Stimulated activated CD4-positive, alpha-beta T cell treated with anti-CD3 and anti-CD28 coated beads, Interleukin-4, amount 100 ng/mL, for 24 hours (primary cell): Measurements from ENCODE around the gene TNRC6B.
"Not testable (repeated sequence)": the region's sequence is repeated elsewhere in the genome, so short reads cannot be mapped to it uniquely, and the experiment has no call there.

Experiments used
- DNase-seq: peaks from one replicate; pipeline ENCODE4 v3.0.0-alpha.2; 2020

TNRC6B gene, protein sequence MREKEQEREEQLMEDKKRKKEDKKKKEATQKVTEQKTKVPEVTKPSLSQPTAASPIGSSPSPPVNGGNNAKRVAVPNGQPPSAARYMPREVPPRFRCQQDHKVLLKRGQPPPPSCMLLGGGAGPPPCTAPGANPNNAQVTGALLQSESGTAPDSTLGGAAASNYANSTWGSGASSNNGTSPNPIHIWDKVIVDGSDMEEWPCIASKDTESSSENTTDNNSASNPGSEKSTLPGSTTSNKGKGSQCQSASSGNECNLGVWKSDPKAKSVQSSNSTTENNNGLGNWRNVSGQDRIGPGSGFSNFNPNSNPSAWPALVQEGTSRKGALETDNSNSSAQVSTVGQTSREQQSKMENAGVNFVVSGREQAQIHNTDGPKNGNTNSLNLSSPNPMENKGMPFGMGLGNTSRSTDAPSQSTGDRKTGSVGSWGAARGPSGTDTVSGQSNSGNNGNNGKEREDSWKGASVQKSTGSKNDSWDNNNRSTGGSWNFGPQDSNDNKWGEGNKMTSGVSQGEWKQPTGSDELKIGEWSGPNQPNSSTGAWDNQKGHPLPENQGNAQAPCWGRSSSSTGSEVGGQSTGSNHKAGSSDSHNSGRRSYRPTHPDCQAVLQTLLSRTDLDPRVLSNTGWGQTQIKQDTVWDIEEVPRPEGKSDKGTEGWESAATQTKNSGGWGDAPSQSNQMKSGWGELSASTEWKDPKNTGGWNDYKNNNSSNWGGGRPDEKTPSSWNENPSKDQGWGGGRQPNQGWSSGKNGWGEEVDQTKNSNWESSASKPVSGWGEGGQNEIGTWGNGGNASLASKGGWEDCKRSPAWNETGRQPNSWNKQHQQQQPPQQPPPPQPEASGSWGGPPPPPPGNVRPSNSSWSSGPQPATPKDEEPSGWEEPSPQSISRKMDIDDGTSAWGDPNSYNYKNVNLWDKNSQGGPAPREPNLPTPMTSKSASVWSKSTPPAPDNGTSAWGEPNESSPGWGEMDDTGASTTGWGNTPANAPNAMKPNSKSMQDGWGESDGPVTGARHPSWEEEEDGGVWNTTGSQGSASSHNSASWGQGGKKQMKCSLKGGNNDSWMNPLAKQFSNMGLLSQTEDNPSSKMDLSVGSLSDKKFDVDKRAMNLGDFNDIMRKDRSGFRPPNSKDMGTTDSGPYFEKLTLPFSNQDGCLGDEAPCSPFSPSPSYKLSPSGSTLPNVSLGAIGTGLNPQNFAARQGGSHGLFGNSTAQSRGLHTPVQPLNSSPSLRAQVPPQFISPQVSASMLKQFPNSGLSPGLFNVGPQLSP (N-terminal part only)

DNA sequence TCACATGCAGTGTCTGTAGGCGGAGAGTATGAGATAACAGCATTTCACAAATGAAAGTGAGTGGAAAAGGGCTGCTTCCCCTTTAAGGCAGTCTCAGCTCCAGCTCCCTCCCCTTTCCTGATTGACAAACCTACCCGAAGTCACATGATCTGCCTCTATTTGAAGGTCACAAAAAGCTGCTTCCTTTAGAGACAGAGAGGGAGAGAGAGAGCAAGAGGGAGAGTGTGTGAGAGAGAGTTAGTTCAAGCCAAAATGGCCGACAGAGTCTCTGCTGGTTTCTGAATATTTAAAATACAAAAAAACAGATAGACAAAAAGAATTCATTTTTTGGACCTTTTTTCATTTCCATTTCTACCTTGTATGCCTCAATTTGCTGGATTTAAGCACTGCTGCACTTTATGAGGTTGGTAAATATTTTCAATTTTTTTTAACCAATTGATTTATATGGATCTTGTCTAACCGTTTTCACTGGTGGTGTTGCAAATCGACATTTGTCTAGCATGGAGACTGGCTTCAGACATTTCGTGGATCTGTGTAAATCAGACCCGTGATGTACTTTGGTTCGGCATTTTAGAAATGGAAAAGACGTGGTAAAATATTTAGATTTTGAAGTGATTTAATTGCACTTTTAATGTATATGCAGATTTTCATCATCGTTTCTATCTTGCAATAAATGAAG, at the start of gene TNRC6B:
TSS of gene TNRC6B (plus strand) at position 188 of the 679 bp plus-strand sequence. CDS start at position 399, 211 bp downstream.
- peak; percentile 84 for DNase-seq

DNA sequence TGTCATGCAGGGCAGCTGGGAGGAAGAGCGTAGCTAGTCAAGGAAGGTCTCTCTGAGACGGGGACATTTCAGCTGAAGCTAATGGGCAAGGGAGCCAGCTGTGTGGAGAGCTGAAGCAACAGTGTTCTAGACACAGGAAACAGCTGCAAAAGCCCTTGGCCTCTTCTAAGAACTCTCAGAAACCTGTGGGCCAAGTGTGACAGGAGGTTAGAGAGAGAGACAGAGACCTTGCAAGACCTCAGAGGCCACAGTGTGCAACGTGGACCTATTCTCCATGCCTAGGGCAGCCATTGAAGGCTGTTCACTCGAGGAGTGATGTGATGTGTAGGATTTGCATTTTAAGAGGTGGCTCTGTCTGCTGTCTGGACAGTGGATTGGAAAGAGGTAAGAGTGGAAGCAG, 48.7 kb upstream of the TNRC6B start:
- no peak for DNase-seq

DNA sequence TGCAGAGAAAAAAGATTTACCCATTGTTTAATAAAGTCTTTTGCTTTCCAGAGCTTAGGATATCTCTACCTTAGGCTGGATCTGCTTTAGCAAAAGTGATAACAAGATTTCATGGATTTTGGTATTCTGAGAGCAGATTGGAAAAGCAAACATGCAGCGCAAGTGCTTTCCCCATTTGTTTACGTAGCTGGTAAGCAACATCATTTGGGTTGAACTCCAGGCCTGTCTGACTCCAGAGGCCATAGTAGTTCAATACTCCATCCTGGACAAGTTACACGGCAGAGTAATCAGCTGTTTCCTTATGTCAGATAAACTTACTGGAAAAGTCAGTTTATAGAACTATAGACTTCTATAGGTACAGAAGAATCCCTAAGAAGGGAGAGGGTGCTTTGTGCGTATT, 40.6 kb upstream of the TNRC6B start:
- no peak for DNase-seq

DNA sequence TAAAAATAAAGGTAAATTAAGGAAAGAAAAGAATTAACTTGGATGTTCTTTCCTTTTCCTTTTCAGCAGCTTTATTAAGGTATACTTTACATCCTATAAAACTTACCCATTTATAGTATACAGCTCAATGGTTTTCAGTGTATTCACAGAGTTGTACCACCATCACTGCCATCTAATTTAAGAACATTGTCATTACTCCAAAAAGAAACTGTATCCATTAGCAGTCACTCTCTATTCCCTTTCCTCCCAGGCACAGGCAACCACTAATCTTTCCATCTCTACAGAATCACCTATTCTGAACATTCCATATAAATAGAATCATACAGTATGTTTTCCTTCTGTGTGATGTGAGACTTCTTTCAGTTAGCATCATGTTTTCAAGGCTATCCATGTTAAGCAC, 38.9 kb upstream of the TNRC6B start:
- DNase-seq: no peak

DNA sequence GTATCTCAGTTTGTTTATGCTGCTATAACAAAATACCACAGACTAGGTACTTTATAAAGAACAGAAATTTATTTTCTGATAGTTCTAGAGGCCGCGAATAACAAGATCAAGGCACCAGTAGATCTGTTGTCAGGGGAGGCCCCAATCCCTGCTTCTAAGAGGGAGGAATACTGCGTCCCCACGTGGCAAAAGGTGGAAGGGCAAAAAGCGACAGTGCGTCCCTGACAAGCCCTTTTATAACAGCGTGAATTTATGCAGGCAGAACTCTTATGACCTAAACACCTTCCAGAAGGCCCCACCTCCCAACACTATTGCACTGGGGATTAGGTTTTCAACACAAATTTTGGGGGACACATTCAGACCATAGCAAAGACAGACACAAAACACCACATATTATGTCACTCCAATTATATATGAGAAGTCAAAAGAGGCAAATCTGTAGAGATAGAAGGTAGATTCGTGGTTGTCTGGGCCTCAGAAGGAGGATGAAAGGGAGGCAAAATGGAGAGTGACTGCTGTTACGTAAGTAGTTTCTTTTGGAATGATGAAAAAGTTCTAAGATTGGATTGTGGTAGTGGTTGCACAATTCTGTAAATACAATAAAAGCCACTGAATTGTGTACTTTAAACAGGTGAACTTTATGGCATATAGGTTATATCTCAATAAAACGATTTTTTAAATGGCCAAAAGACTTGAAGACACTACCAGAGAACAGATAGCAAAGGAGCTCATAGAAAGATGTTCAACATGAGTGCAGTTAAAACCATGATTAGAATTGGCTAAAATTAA, 30.1 kb upstream of the TNRC6B start:
- no peak for DNase-seq

DNA sequence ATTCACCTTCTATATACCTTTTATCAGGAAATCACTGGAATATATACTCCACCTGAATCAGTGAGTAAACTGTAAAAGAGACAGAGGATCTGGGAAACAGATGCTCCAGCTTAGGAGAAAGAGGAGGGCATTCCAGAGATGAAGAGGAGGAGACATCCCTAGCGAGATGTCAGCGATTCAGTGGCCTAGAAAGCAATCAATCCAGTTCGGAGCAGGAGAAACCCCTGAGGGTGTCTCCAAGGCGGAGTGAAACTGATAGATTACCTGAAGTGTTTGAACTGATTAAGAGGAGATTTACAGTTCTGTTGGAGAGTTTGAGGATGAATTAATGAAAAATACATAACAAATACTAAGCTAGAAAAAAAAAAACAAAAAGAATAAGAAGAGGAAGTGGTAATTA, 24.5 kb upstream of the TNRC6B start:
- DNase-seq: no peak

DNA sequence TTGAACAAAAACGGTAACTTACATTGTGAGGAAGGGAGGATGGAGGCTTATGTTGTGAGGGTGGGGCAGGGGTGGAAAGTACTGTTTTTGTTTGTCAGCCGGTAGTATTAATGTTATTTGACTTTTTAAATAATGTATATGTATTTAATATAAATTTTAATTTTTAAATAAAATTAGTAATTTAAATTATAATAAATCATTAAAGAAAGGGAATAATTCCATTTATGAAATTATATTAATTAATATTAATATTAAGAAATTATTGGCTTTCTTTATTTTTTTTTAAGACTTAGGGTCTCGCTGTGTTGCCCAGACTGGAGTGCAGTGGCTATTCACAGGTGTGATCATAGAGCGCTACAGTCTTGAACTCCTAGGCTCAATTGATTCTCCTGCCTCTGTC, 24.0 kb upstream of the TNRC6B start:
- no peak for DNase-seq

DNA sequence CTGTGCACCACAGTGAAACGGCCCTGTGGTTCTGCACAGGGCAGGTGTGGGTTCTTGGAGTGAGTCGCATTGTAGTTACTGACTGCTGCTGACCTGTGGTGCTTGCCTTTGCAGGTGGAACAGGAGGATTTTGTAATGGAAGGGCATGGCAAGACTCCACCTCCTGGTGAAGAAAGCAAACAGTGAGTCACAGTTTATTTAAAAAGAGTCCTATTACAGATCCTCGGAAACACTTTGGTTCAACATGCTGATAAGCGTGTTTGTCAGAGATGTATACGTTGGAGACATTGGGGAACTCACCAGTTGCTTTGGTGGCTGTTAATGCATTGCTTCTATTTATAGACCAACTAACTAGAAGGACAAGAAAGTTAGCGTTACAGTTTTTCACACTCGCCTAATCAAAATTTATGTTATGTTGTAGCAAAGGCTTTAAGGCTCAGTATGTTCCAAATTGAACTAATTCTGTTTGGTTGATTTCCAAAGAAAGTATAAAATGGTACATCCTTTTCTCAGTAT, 21.7 kb upstream of the TNRC6B start:
- DNase-seq: no peak

DNA sequence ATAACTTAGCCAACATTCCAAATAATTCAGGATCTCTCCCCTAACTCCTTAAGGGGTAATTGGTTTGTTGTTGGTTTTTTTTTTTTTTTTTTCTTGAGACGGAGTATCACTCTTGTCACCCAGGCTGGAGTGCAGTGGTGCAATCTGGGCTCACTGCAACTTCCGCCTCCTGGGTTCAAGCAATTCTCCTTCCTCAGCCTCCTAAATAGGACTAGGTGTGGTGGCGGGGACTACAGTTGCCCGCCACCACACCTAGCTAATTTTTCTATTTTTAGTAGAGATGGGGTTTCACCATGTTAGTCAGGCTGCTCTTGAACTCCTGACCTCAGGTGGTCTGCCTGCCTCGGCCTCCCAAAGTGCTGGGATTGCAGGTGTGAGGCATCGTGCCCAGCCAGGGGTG, 21.0 kb upstream of the TNRC6B start:
- not testable (repeated sequence) for DNase-seq

DNA sequence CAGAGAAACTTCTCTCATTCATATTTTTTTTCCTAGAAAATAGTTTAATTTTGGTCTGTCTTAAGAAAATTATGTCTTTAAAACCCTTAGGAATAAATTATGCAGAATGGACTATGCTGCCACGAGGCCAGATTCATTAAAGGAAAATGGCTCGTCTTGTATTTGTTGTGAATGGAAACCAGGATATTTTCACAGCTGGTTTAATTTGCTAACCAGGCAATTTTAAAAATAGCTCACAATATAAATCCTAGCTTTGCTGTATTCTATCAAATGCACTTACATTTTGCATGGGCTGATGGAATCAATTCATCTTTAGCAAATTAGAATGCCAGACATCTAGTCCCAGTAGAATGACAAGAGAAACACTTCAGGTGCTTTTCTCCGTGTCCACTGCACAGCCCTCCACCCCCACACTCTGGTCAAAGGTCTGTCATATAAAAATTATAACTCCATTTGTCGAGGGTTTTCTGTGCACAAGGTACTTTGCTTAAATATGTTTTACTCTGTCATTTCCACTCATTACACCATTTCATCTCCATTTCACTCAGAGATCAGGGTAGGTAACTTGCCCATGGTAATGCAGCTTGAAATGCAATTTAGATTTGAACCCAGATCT, 20.3 kb upstream of the TNRC6B start:
- no peak for DNase-seq

DNA sequence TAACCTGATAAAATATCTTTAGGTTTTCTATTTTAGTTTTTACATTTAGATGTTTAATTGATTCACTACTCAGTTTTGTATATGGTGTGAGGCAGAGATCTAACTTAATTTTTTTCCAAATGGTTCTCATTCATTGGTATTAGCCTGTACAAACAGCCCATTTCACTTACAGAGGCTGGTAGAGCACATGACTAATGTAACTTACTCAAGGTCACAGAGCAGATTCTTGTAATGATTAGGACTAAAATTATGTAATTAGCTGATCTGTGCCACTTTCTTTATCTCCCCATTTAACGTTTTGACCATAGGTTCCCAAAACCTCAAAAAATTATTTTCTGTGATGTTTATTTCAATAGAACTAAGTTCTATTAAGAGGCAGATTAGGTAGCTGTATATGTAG, 16.5 kb upstream of the TNRC6B start:
- DNase-seq: no peak

DNA sequence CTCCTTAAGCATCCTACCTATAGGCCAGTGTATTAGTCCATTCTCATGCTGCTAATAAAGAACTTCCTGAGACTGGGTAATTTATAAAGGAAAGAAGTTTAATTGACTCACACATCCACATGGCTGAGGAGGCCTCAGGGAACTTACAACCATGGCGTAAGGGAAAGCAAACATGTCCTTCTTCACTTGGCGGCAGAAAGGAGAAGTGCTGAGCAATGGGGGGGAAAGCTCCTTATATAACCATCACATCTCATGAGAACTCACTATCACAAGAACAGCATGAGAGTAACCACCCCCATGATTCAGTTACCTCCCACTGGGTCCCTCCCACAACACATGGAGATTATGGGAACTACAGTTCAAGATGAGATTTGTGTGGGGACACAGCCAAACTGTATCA, 12.2 kb upstream of the TNRC6B start:
- not testable (repeated sequence) for DNase-seq

DNA sequence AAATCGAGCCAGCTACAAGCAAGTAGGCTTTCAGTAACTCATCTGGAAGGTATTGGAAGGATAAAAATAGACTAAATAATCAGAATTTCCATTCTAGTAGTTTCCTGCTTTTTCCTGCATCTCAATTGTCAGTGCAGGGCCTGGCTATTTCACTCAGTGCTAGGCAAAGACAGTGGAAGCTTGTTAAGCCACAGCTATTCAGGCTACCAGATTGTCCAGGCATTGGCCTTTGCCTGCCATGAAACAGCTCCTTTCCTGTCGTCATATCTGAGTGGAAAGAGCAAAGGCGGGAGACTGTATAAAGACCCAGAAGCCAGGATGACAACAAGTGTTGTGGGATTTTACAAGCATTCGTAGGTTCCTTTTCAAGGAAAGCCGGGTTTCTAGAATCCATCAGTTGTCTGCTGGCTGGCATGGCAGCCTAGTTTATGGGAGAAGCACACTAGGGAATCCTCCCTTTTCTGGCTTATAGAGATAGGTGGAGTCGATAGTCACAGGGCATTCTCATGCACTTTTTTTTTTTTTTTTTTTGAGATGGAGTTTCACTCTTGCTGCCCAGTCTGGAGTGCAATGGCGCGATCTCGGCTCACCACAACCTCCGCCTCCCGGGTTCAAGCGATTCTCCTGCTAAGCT, 2.0 kb upstream of the TNRC6B start:
- DNase-seq: no peak

DNA sequence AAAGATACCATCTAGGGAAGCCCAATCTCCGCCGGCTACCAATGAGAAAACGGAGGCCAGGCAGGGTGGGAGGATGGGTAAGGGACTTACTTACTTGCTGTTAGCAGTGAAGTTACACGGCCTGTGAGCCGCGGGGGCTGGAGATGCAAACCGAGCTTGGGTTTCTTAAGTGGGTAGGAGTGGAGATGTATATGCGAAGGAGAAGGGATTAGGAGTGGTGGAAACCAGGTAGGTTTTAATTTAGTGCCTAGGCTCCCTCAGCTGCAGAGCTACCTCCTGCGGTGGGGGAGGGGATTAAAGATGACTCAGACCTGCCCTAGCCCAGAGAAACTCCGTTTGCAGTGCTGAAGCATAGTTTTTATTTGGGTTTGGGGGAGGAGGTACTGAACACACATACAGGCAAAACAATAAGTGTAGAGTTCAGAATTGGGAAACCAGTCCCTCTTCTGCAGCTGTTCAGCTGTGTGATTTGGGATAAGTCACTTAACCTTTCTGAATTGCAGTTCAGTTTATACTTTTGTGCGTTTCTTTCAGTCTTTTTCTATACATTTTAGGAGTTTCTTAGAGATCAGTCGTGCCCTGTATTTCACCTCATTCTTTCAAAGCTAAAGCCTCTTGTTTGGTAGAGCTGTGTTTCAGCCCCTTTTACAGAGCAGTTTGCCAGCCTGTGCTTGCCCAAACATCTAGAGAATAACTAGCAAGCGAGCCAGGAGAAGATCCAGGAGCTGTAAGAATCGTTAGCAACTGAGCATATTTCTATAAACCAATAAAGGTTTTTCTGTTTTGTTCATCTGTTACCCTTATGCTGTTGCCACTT, 596 bp upstream of the TNRC6B start:
- DNase-seq: peak; percentile 85

DNA sequence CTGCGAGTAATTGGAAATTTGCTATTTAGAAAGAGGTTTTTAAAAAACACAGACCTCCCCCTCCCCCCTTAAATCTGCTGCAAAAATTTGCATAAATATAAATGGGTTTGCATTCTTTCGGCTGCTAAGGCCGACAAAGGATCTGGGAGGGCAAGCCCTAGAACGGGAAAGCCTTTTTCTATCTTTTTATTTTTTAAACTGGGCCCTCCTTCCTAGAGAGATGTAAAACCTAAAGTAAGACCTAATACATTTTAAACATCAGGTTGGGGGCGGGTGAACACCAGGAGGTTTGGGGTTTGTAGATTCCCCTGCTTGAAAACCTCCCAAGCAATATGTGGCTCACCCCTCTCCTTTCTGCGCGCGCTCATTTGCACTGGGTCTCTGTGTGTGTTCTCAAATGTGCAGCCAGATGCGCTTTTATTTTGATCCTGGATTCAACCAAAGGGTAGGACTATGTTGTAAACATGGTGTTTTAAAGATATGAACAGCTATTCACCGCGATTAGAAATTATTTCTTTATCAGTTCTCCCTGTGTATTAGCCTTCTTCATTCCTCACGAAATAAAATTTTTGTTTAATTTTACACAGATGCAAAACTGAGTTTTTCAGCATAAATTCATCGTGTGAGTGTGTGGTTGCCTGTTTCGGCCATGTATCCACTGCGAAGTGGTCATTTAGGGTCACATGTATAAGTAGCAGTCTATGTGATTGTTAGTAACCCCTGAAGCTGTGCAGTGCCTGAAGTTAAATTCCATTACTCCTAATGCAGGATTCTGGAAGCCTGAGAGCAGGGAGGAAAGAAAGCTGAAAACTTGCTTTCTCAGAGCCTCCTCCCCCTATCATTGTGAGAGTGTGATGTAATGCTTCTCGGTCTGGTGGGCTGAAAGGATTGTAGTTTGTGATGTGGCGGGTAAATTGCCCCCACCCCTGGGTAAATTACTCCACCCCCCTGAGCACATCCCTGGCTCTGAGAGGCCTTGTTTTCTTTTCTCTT, 988 bp downstream of the TNRC6B start:
- DNase-seq: peak; percentile 39

DNA sequence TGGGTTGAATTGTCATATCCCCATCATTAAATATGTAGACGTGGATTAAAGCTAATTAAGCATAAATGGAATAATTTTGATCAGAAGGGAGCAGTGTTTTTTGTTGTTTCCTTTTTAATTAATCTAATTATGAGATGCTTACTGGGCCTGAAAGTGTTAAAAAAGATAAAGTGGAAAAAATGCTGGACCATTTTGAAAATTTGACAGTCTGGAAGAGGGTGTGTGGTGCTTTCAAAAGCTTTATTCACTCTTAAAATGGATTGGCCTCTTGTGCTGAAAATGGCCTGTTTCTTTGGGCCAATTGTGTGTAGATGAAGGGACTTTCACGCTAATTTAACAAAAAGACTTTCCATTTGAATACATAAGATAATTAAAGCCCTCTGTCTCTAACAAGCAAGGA, 1.8 kb downstream of the TNRC6B start:
- no peak for DNase-seq

DNA sequence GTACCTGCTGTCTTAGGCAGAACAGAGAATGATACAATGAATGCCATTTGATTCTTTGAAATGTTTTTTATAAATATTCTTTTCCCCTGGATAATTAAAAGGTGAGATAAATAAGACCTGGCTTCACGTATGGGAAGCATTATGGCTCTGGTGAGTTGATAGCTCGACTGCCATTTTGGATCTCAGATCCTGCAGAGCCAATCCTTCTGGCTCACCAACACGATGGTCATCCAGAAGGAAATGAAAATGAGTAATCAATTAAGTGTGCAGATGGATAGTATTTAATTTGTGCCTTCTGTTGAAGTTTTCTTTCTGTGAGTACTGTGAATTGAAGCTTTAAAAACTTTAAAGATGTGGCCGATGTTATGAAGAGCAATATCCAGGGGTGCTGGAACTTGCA, 2.7 kb downstream of the TNRC6B start:
- DNase-seq: no peak

DNA sequence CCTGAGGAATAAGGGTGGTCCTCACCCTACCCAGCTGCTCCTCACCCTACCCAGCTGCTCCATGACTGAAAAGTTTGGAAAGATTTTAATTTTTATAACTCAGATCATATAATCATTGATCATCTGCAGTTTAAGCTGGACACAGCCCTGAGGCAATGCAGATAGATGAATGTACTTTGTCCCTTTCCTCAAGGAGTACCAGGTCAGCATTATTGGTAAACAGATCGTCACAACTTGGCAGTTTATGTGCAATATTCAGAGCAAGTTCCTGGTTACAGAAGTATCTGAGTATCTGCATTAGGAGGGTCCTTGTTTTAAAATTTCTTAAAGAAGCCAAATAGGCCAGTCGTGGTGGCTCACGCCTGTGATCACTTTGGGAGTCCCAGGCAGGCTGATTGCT, 3.6 kb downstream of the TNRC6B start:
- no peak for DNase-seq
